Peyer's patch (tissue), 4 donors: ENCODE measurements around the gene PANX1. TPM values are rescaled to one million over a fixed set of nuclear protein-coding genes. Genes with fewer than 3 reads are reported as not detected.

Source experiments
- DNase-seq, 3 donors: peaks; one replicate each; pipeline ENCODE4 v3.0.0-alpha.2; 2017 to 2019
- H3K27ac ChIP-seq, 4 donors: fragments of 200-600 bp; sonication (generic); one replicate each; pipeline ENCODE4 v1.5.1; 2016 to 2019
- H3K27me3 ChIP-seq, 2 donors: fragments of 200-600 bp; sonication (generic); one replicate each; pipeline ENCODE4 v1.5.1; 2019
- H3K36me3 ChIP-seq, 3 donors: fragments of 200-600 bp; sonication (generic); one replicate each; pipeline ENCODE4 v1.5.1; 2016 to 2019
- H3K4me1 ChIP-seq, 4 donors: fragments of 200-600 bp; sonication (generic); one replicate each; pipeline ENCODE4 v1.5.1; 2016 to 2019
- H3K4me3 ChIP-seq, 4 donors: fragments of 200-600 bp; sonication (generic); 1 replicate in 3 of 4; 2 replicates in 1 of 4; pipeline ENCODE4 v1.5.1; 2016 to 2019; ENCODE audit warnings: mild to moderate bottlenecking in 1 of 4
- H3K9me3 ChIP-seq, 4 donors: fragments of 200-600 bp; sonication (generic); one replicate each; pipeline ENCODE4 v1.5.1; 2016 to 2019; ENCODE audit warnings: mild to moderate bottlenecking in 1 of 4
- POLR2A ChIP-seq, 2 donors: fragments of 450-650 bp; IDR thresholded peaks; one replicate each; pipeline ENCODE4 v1.5.1; 2017; ENCODE audit warnings: antibody characterized with exemption in 2 of 2, mild to moderate bottlenecking in 2 of 2, moderate library complexity in 2 of 2
- total RNA-seq, 4 donors: library from RNA; depleted of rRNA; stranded (reverse); fragments of >200 nt; gene quantifications; one replicate each; pipeline ENCODE4 v1.1.0, GENCODE V29; 2016
- TF ChIP-seq, protein P1 (sequence below), 6 experiments: fragments of 450-650 bp in 4 of 6; fragments of 200-600 bp in 2 of 6; sonication (generic) in 1 of 6; IDR thresholded peaks; one replicate each; pipeline ENCODE4 v1.5.1; 2017 to 2019; ENCODE audit warnings: antibody characterized with exemption in 6 of 6, mild to moderate bottlenecking in 3 of 6, moderate library complexity in 1 of 6

The PANX1 gene
- total RNA-seq, 4 donors from 2014 or later: 5.8 to 10.9 (median 8.6) TPM

DNA sequence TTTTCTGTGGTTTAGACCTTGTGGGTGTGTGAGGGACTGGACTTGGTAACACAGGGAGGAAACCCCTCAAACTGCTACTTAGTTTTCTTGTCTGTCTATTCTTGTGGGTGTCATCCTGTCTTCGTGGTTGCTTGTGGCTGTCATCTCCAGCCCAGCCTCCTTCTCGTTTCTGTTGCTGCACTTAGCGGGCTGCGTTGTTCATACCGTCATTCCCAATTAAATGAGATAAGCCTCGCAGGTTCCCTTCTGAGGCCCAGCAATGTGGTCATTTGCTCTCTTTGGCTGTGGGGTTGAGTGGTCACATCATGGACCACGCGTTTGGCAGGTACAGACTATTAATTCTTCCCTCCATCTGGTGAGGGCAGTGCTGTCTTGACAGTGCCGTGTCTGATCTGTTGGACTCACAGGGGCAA lies 18.8 kb downstream of the PANX1 start:
- no peaks in the 10 kb centered on the region for H3K9me3 ChIP-seq
- DNase-seq: no peak
- H3K27ac ChIP-seq: no peak overlapping the region
- no peaks in the 10 kb centered on the region for H3K36me3 ChIP-seq
- no peaks in the 10 kb centered on the region for H3K27me3 ChIP-seq
- H3K4me1 ChIP-seq: peaks cover 0 to 20% (median 2%) of the 10 kb centered on the region in 4 donors
- TF ChIP-seq, protein P1, sequence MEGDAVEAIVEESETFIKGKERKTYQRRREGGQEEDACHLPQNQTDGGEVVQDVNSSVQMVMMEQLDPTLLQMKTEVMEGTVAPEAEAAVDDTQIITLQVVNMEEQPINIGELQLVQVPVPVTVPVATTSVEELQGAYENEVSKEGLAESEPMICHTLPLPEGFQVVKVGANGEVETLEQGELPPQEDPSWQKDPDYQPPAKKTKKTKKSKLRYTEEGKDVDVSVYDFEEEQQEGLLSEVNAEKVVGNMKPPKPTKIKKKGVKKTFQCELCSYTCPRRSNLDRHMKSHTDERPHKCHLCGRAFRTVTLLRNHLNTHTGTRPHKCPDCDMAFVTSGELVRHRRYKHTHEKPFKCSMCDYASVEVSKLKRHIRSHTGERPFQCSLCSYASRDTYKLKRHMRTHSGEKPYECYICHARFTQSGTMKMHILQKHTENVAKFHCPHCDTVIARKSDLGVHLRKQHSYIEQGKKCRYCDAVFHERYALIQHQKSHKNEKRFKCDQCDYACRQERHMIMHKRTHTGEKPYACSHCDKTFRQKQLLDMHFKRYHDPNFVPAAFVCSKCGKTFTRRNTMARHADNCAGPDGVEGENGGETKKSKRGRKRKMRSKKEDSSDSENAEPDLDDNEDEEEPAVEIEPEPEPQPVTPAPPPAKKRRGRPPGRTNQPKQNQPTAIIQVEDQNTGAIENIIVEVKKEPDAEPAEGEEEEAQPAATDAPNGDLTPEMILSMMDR (IDR thresholded peaks at IDR 0.05): no peak
- TF ChIP-seq POLR2A (IDR thresholded peaks at IDR 0.05): no peak
- H3K4me3 ChIP-seq: no peak overlapping the region

GRCh38 chr11:94148189-94148588 lies 19.5 kb downstream of the PANX1 start:
- TF ChIP-seq POLR2A (IDR thresholded peaks at IDR 0.05): no peak
- TF ChIP-seq, protein P1 (IDR thresholded peaks at IDR 0.05): no peak
- Histone ChIP-seq H3K27ac (no peak overlapping the region), H3K4me3 (no peak overlapping the region), H3K9me3 (no peaks in the 10 kb centered on the region), H3K4me1 (peaks cover 0 to 23% (median 2%) of the 10 kb centered on the region in 4 donors), H3K36me3 (no peaks in the 10 kb centered on the region), H3K27me3 (no peaks in the 10 kb centered on the region)
- no peak for DNase-seq

- Histone ChIP-seq H3K9me3 (no peaks in the 10 kb centered on the region), H3K27me3 (no peaks in the 10 kb centered on the region), H3K36me3 (no peaks in the 10 kb centered on the region), H3K4me1 (peaks cover 0 to 23% (median 2%) of the 10 kb centered on the region in 4 donors), H3K27ac (no peak overlapping the region), H3K4me3 (no peak overlapping the region)
- TF ChIP-seq POLR2A (IDR thresholded peaks at IDR 0.05): no peak
- TF ChIP-seq, protein P1 (IDR thresholded peaks at IDR 0.05): no peak
- no peak for DNase-seq
These were observed 20.9 kb downstream of the PANX1 start for GRCh38 chr11:94149431-94150017.

- TF ChIP-seq, protein P1 (IDR thresholded peaks at IDR 0.05): no peak
- no peak for TF ChIP-seq POLR2A (IDR thresholded peaks at IDR 0.05)
- Histone ChIP-seq H3K36me3 (no peaks in the 10 kb centered on the region), H3K4me3 (no peak overlapping the region), H3K27ac (no peak overlapping the region), H3K9me3 (no peaks in the 10 kb centered on the region), H3K27me3 (no peaks in the 10 kb centered on the region), H3K4me1 (peaks cover 0 to 23% (median 2%) of the 10 kb centered on the region in 4 donors)
- no peak for DNase-seq
These were observed 21.4 kb downstream of the PANX1 start for GRCh38 chr11:94150056-94150455.

- Histone ChIP-seq H3K4me1 (peaks cover 0 to 23% (median 2%) of the 10 kb centered on the region in 4 donors), H3K27ac (no peak overlapping the region)
- DNase-seq: no peak
These were observed 22.4 kb downstream of the PANX1 start for GRCh38 chr11:94150704-94151685.

More at GRCh38 chr11:94150704-94151685, 22.4 kb downstream of the PANX1 start:
- H3K9me3 ChIP-seq: no peaks in the 10 kb centered on the region
- no peaks in the 10 kb centered on the region for H3K27me3 ChIP-seq
- TF ChIP-seq POLR2A (IDR thresholded peaks at IDR 0.05): no peak
- TF ChIP-seq, protein P1 (IDR thresholded peaks at IDR 0.05): no peak
- H3K36me3 ChIP-seq: no peaks in the 10 kb centered on the region
- no peak overlapping the region for H3K4me3 ChIP-seq
